ENCODE measurements around the gene GLOD4.
"Not testable (repeated sequence)": the region's sequence is repeated elsewhere in the genome, so short reads cannot be mapped to it uniquely, and the experiment has no call there.

Gene GLOD4, protein sequence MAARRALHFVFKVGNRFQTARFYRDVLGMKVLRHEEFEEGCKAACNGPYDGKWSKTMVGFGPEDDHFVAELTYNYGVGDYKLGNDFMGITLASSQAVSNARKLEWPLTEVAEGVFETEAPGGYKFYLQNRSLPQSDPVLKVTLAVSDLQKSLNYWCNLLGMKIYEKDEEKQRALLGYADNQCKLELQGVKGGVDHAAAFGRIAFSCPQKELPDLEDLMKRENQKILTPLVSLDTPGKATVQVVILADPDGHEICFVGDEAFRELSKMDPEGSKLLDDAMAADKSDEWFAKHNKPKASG

DNA sequence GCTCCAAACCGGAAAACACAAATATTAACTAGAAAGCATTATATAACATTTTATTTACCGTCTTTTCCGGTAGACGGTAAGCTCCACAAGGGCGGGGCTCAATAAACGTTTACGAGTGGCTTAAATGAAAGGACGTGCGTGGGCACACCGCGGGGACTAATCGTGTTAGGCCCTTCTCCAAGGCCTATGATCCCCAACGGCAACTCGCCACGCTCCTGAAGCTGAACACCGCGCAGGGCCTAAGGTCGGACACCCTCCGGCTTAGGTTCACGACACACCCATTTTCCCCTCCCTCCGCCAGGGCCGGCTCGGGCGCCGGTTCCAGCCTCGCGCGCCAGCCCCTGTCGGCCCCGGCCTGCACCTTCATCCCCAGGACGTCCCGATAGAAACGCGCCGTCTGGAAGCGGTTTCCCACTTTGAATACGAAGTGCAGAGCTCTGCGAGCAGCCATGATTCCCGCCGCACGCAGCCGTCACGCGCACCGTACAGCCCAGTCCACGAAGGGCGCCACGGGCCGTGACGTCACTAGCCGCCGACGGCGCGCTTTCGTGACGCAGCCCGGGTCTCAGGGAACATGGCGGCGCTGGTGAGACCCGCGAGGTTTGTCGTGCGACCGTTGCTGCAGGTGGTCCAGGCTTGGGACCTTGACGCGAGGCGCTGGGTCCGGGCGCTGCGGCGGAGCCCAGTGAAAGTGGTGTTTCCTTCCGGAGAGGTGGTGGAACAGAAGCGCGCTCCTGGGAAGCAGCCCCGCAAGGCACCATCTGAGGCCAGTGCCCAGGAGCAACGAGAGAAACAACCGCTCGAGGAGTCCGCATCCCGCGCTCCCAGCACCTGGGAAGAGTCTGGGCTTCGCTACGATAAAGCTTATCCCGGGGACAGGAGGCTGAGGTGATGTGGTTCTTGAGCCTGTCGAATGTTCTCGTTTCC is at the start of gene GLOD4, which contains the start of gene MRM3:
GLOD4 (minus strand) TSS at position 476 of the 927 bp plus-strand sequence; CDS start at position 451, 25 bp downstream.
MRM3 (plus strand) TSS at position 549 of the 927 bp plus-strand sequence; CDS start at position 575, 26 bp downstream.
- DNase-seq, result no peak

DNA sequence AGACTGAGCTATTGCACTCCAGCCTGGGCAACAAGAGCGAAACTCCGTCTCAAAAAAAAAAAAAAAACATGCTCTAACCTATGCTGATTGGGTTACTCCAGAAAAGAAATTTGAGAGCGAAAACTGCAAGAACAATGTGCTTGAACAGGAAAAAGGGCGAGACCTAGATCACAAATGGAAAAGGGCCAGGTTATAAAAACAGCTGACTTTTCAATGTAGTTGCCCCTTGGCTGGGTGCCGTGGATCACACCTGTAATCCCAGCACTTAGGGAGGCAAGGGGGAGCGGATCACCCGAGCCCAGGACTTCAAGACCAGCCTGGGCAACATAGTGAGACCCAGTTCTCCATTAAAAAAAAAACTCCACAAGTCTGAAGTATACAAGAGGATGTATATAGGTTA is 48.9 kb upstream of the GLOD4 start:
- DNase-seq, result no peak

DNA sequence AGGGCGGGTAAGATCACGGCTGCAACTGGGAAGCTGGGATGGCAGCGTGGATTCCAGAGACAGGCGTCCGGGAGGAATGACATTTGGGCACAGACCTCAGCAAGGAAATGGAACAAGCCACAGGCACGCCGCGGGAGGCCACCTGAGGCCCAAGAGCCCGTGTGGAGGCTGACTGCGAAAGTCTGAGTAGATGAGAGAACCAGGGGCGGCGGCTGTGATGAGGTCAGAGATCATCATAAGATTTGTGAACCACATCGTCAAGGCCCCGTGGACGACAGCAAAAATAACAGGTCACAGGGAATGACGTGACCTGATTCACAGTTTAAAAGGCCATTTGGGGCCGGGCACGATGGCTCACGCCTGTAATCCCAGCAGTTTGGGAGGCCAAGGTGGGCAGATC is 48.3 kb upstream of the GLOD4 start:
- DNase-seq, result no peak

DNA sequence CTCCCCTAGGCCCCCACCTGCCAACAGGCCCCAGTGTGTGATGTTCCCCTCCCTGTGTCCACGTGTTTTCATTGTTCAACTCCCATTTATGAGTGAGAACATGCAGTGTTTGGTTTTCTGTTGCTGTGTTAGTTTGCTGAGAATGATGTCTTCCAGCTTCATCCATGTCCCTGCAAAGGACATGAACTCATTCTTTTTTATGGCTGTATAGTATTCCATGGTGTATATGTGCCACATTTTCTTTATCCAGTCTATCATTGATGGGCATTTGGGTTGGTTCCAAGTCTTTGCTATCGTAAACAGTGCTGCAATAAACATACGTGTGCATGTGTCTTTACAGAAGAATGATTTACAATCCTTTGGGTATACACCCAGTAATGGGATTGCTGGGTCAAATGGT is 47.5 kb upstream of the GLOD4 start:
- DNase-seq, result not testable (repeated sequence)

DNA sequence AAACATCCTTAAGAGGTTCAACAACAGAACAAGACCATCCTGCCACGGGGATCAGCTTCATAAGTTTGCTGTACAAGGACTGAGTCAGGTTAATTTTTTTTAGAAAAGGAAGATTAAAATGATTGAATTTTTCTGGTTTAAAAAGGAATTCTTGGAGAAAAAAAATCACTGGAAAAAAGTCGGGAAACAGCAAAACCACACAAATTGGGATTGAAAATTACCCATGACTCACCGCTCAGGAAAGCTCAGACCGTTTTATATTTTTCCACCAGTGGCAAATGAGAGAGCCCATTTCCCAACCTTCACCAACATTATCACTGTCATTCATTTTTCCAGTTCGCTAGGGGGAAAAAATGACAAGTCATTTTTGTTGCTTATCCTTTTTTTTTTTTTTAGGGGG is 46.7 kb upstream of the GLOD4 start:
- DNase-seq, result no peak

DNA sequence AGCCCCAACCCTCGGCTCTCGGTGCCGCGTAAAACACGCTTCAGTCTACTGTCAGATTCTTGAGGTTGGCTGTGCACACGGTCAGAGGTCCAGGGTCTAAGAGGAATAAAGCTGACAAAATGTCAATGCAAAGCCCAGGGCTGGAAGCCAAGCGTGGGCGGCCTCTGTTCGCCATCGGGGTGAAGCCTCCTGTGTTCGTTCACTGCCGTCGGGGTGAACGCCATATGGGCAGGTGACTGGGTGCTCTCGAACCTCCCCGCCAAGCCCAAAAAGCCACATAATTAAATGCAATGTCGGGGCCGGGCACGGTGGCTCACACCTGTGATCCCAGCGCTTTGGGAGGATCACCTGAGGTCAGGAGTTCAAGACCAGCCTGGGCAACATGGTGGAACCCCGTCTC is 44.7 kb upstream of the GLOD4 start:
- no peak for DNase-seq

DNA sequence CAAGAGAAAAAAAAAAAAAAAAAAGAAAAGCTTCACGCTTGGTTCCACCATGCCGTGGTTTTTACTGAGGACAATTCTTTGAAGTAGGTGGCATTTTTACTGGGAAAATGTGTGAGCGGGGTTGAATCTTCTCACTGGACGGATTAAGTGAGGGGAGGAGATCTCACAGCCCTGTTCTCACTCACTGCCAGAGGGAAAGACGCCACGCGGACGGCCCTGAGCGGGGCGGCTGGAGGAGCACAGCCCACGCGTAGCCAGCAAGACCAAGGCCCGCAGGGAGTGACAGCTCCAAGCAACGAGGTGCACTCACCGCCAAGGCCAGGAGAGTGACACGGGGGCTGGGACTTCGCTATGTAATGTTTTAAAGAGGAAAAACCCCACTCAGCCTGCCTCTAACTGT is 43.1 kb upstream of the GLOD4 start:
- DNase-seq, result no peak

DNA sequence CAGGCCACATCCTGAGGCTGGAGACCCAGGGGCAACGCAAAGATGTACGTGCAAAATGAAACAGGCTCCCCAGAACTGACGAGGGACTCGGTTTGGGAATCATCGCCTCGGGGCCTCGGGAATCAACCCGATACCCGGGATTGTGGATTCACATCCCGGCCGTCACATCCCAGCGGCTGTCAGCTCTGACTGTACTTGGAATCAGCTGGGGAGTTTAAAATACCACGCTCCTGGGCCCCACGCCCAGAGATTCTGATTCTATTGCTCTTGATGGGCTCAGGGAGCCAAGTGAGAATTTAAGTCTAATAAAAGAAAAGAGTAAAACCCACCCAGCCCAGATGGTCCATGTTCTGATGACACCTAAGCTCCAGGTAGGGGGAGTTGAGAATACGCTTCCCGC is 42.3 kb upstream of the GLOD4 start:
- DNase-seq, result no peak

DNA sequence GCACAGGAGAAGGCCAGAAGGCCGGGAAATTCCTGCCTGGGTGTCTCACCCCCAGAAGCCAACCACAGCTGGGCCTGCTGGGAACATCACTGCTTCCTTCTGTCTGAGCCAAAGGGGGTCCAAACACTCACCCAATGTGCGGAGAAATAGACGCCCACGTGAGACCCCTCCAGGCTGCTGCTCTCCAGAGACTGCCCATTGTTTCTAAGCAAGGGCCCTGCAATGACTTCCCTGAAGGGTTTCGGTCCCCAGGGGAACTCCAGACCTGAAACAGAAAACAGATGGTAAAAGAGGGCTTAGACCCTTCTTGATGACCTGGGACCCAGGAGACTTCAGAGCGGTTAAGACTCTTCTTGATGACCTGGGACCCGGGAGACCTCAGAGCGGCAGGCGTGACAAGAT is 41.4 kb upstream of the GLOD4 start:
- no peak for DNase-seq

DNA sequence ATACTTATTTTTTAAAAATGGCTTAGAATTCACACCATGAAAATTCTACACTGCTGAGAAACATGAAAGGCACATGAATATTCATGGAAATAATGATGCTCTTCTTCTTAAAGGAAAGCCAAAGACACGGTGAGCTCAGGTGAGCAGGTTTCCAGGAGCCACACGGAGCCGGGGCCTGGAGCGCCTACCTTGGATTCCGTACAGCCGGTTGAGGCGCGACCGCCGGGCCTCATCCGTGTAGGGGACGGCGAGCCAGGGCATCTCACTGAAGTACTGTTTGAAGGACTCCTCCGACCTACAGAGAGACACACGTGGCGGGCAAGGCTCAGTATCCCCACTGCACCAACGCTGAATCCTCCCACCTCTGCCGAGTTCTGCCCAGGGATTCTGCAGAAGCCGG is 37.2 kb upstream of the GLOD4 start:
- no peak for DNase-seq

DNA sequence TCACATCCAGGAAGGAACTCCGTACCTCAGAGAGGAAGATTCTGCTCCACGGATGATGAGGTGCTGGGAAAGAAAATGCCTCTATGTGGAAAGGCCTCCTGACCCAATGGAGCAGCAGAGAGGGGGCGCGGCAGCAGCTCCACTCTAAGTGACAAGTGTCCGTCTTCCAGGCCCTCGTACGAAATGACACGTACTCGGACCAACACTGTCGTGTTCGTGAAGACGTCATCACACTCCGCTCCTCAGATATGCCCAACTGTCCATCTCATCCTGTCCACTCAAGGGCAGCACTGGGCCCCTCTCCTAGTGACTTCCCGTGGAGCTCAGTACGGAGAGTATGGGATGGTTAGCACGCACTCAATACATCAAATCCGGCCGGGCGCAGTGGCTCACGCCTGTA is 32.3 kb upstream of the GLOD4 start:
- no peak for DNase-seq

DNA sequence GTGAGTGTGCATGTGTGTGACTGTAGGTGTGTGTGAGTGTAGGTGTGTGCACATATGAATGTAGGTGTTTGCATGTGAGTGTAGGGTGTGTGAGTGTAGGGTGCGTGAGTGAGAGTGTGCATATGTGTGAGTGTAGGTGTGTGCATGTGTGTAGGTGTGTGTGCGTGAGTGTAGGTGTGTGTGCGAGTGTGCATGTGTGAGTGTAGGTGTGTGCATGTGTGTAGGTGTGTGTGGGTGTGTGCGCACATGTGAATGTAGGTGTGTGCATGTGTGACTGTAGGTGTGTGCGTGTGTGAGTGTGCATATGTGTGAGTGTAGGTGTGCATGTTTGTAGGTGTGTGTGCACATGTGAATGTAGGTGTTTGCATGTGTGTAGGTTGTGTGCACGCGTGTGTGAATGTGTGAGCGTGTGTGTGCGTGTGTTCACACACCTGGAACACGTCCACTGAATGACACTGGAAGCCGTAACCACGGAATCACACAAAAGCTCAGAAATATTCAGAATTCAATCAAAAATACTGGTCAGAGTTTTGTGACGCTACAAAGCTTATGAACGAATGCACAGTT is 30.6 kb upstream of the GLOD4 start:
- no peak for DNase-seq

DNA sequence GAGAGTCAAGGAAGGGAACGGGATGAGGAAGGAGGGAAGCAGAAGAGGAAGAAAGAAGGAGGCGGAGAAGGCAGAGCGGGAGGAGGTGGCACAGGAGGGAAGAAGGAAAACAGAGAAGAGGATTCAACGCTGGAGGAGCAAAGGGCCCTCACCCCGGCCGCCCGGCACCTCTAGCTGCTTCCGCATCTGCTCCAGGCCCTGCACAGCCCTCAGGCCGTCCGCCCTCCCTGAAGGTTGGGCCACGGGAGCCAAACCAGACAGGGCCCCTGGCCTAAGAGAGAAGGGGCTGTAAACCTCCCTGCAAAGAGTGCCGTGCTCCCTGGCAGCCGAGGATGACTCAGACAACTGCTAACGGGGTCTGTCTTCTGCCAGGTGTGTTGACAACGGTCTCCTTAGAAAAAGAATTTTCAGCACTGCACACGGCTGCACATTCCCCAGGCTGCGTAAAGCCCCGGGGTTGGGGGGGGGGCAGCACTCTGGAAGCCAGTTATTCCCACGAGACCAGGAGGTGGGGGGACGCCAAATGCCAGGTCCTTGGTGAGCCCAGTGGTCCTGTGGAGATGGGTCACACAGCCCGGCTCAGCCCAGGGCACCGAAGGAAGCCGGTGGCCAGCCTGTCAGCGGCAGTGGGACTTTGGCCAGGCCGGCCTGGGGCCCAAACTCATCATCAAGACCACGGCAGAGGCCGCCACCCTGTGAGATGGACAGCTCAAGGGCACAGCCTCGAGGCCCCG is 29.1 kb upstream of the GLOD4 start:
- DNase-seq, result no peak

DNA sequence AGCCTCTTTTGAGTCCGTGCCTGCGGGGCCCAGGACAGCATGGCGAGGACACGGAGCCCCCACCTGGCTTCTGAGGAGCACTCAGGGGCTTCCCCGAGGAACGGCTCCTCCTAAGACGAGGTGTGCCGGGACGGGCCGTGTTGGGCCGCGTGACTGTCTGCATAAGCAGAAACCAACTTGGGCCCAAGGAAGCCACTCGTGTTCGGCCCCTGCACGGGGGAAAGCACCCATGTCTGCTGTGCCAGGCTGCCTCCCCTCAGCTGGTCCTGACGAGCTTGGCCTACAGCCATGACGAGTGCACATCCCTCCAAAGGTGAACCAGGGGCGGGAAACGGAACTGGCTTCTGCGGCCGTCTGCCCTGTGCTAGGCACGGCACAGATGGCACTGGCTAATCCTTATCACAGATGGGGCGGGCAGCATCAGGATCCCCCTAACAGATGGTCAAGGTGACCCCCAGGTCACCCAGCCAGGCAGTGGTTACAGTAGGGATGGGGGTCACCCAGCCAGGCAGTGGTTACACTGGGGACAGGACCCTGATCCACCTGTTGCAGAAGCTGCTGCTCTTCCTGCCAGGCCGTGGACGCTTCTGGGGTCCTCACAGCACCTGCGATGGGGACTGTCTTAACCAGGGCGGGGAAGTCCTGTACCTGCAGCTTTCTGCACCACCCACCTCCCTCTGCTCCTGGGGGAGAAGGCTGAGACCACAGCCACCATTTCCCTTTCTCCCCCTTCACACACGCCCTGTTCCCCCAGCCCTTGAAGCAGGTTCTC is 25.6 kb upstream of the GLOD4 start:
- DNase-seq, result no peak

DNA sequence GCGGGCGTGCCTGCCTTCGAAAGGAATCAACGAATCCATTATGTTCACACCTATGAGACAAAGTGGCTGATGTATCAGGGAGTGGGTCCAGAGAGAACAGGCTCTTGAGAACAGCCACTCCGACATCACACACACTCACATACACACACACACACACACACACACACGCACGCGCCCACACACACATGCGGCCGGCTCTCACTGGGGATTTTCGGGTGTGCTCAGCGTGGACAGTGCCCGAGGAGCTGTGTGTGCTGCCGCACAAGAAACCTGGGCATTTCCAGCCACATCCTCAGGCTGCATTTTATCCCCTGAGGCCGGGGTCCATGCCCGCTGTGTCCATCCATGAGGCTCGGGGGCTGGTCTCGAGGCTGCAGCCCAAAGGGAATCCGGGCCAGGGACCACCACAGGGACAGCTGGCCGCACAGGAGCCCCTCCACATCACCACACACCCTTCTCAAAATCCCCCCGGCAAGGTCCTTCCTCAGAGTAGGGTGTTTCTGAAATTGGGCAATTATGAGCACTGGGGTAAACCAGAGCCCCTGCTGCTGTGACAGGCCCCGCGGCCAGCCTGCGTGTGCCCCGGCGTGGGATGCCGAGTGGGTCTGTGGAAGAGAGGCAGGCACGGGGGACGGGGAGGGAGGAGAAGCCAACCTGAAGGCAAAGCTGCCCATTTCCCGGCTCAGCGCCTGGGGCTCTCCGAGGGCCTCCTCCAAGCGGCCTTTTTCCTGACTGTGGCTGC is 24.9 kb upstream of the GLOD4 start:
- DNase-seq, result no peak

DNA sequence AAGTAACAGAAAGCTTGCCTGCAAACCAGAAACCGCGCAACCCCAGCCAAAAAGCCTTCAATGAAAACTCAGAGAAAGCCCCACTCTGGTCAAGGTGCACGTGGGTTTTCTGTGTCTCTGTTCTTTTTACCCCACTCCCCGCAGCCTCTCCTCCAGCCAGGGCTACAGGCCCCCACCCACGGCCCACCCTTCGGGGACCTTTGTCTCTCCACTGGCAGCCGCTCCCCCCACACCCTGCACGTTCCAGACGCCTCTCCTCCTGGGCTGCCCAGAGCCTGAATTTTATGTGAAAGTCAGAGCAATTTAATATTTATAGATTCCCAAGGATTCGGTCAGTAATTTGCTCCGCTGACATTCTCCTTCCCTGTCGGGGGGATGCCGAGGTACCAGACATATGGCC is 24.3 kb upstream of the GLOD4 start:
- no peak for DNase-seq

DNA sequence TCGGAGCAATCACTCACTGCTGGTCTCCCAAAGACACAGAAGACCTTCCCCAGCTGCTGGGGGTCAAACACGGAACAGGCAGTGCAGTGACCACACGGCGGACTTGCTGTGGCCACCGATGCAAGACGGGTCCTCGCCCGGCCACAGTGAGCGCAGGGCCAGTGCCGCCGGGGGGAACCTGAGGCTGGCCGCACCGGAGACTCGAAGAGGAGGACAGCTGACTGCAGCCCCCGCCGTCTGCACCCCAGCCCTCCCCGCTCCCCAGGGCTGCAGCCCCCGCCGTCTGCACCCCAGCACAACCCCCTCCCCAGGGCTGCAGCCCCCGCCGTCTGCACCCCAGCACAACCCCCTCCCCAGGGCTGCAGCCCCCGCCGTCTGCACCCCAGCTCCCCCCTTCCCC is 23.8 kb upstream of the GLOD4 start:
- DNase-seq, result not testable (repeated sequence)

DNA sequence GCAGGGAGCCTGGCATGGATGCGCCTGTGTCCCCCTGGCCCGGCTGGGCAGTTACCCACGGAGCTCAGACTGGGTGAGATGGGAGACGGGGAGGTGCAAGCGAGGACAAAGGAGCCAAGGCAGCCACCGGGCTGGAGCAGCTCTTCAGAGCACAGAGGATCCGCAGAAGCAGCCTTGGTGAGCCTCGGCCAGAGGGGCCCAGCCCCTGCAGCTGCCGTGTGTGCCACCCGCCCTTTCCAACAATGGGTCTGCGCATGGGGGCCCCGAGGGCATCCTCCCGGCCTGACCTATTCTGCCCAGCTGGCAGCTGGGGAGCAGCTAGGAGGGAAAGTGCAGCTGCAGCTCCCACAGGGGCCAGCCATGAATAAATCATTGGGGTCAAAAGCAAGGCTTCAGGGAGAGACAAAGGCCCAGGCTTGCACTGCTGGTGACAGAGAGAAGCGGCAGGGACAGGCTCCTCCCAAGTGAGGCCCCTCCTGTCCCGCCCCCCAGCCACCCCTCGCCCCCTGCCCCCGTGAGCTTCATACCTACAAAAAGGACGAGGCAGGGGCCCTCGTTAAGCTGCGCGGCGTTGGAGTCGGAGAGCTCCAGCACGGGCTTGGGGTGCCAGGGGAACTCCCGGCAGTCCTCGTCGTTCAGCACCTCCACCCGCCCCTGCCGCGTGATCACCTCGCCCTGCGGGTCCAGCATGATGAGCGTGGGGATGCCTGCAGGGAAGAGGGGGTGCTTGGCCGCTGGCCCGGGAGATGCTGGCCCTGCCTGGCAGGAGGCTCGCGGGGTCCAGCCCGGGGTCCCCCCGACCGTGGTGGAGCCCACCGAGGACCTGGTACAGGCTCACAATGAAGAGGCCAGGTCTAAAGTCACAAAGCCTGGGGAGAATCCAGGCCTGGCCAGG is 22.7 kb upstream of the GLOD4 start:
- DNase-seq, result no peak

DNA sequence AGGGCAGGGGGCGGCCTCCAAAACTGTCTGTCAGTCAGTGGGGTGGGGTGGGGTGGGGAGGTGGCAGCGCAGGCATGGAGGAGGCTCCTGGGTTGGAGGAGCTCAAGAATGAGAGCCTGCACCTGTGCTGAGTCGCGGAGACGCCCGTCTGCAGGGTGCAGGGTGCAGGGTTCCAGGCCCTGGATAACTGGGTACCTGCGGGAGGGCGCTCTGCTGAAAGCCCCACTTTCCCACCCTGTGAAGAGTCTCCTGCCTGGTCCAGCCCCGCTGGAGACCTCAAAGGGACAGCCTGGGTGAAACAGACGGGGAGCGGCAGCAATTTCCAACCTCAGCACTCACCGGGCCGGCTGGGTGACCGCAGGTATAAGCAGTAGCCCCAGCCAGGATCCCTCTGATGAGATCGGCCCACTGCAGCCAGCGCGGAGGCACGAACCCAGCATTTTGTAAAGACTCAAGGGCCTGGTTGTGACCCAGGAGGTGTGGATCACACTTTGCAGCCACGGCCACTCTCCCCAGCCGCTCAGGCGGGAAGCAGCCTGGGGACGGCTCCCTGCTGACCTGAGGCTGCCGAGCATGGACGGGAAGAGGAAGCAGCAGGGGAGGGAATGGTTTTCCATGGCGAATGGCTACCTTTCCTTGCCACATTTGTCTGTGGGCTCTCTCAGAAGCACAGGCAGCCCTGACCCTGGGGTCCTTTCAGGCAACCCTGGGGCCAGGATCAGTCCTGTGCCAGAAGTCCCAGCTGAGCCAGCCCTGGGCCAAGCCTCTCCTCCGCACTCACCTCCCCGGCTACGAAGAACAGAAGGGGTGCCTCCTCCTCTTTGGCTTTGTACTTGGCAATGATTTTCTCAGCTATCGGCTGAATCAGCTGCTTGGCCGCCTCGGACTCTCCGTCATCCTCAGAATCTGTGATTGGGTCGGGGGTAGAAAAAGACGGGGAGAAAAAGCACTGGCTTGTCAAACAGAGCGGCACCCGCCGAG is 21.1 kb upstream of the GLOD4 start:
- DNase-seq, result no peak

Measured in cortex of kidney (tissue), 1 donor.